Measurements from ENCODE around the gene NKD1. TPM values are rescaled to one million over a fixed set of nuclear protein-coding genes. Genes with fewer than 3 reads are reported as not detected.

The NKD1 gene
- total RNA-seq, 1 experiment from 2014 or later = 11.4 TPM

DNA sequence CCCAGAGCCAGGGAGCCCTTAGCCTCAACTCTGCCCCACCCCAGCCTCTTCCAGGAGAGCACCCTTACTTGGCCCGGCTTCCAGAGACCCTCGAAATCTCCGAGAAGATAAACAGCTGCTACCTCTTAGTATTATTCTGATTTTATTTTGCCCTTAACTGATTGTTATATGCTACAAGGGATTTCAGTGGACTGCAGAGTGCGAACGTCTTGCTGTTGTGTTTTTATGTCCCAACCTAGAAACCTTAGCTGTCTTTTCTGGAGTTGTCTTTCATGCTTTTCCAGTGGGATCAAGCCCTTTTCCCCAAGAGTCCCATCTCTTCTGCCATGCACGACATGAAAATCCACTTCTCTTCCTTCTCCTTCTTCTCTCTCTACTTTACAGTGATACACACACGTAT is 85.9 kb downstream of the NKD1 start:
- Histone ChIP-seq H3K9ac (ENCODE audit: low read length) (no peak overlapping the region), H3K4me1 (ENCODE audit: control insufficient read depth in 1 of 2, insufficient read depth in 2 of 2, low read length in 2 of 2) (peaks cover 0 to 6% of the 10 kb centered on the region in 2 experiments; a peak in 1 of 4 replicates), H3K79me2 (ENCODE audit: insufficient read depth, low read length) (no peaks in the 10 kb centered on the region), H3K4me3 (replicated peaks in 1 of 2; ENCODE audit: low read depth in 1 of 2, low read length in 2 of 2) (no peak overlapping the region), H2AFZ (ENCODE audit: low read depth, low read length, poor library complexity, severe bottlenecking) (no peak overlapping the region), H4K20me1 (ENCODE audit: insufficient read depth) (no peaks in the 10 kb centered on the region), H3K27me3 (ENCODE audit: insufficient read depth, low read length) (no peaks in the 10 kb centered on the region), H3K9me3 (ENCODE audit: control insufficient read depth in 1 of 2, insufficient read depth in 1 of 2, low read depth in 1 of 2, low read length in 2 of 2) (no peaks in the 10 kb centered on the region), H3K9me2 (ENCODE audit: insufficient read depth) (no peaks in the 10 kb centered on the region), H3K4me2 (ENCODE audit: low read length) (no peak overlapping the region), H3K36me3 (ENCODE audit: control insufficient read depth in 1 of 2, insufficient read depth in 2 of 2, low read length in 2 of 2) (no peaks in the 10 kb centered on the region), H3K27ac (ENCODE audit: low read depth, low read length) (no peak overlapping the region)
- BruUV-seq (replicated peaks) = no TSS peak
- CTCF ChIA-PET = no interaction called here
- intact Hi-C loops (cut with micrococcal nuclease) = no loop called here
- RAD21 ChIA-PET (ENCODE audit: low non-redundant PET in 1 of 2, low total read pairs in 2 of 2, uncharacterized antibody in 2 of 2, unreplicated experiment in 2 of 2) = interaction anchor here in 1 of 2 experiments (0.6 kb wide), 1 partner anchor 35 kb away, joined by 5 read pairs; no protein-coding TSS in a partner anchor
- ATAC-seq = no peak
- POLR2A ChIA-PET = no interaction called here
- no peak for DNase-seq (ENCODE audit: low read depth, low spot score)
- TF ChIP-seq REST (IDR thresholded peaks at IDR 0.05; ENCODE audit: low read depth) = no peak
- no peak for TF ChIP-seq SIN3A (IDR thresholded peaks at IDR 0.05; ENCODE audit: low read depth)
- TF ChIP-seq ZNF274 (IDR thresholded peaks at IDR 0.05; ENCODE audit: low read depth, low read length) = no peak
- TF ChIP-seq CBX3 (IDR thresholded peaks at IDR 0.05; ENCODE audit: low read depth) = no peak
- TF ChIP-seq ELF1 (IDR thresholded peaks at IDR 0.05; ENCODE audit: borderline replicate concordance, low read depth) = no peak

GRCh38 chr16:50634947-50635346 is 86.8 kb downstream of the NKD1 start:
- Histone ChIP-seq H3K4me3 (replicated peaks in 1 of 2; ENCODE audit: low read depth in 1 of 2, low read length in 2 of 2) (no peak overlapping the region), H3K9me2 (ENCODE audit: insufficient read depth) (no peaks in the 10 kb centered on the region), H3K9me3 (ENCODE audit: control insufficient read depth in 1 of 2, insufficient read depth in 1 of 2, low read depth in 1 of 2, low read length in 2 of 2) (no peaks in the 10 kb centered on the region), H3K36me3 (ENCODE audit: control insufficient read depth in 1 of 2, insufficient read depth in 2 of 2, low read length in 2 of 2) (no peaks in the 10 kb centered on the region), H3K4me1 (ENCODE audit: control insufficient read depth in 1 of 2, insufficient read depth in 2 of 2, low read length in 2 of 2) (peaks cover 0 to 6% of the 10 kb centered on the region in 2 experiments; a peak in 1 of 4 replicates), H4K20me1 (ENCODE audit: insufficient read depth) (no peaks in the 10 kb centered on the region), H3K9ac (ENCODE audit: low read length) (no peak overlapping the region), H3K27me3 (ENCODE audit: insufficient read depth, low read length) (no peaks in the 10 kb centered on the region), H2AFZ (ENCODE audit: low read depth, low read length, poor library complexity, severe bottlenecking) (no peak overlapping the region), H3K27ac (ENCODE audit: low read depth, low read length) (no peak overlapping the region), H3K79me2 (ENCODE audit: insufficient read depth, low read length) (no peaks in the 10 kb centered on the region), H3K4me2 (ENCODE audit: low read length) (no peak overlapping the region)
- ATAC-seq (no peak), DNase-seq (ENCODE audit: low read depth, low spot score) (no peak)
- ChIA-PET RAD21 (ENCODE audit: low non-redundant PET in 1 of 2, low total read pairs in 2 of 2, uncharacterized antibody in 2 of 2, unreplicated experiment in 2 of 2) (no interaction called here), POLR2A (no interaction called here), CTCF (interaction anchor here (0.6 kb wide), 1 partner anchor 266 kb away, joined by 5 read pairs; the partner anchor contains the start of gene BRD7)
- TF ChIP-seq SP1 (IDR thresholded peaks at IDR 0.05; ENCODE audit: low read depth) (no peak), CTCF (IDR thresholded peaks at IDR 0.05 in 2 of 3, conservative IDR thresholded peaks at IDR 0.05 in 1 of 3; ENCODE audit: borderline replicate concordance in 1 of 3, insufficient read depth in 1 of 3, low read depth in 2 of 3, low read length in 2 of 3) (no peak; a peak in 1 of 6 replicates), EZH2 (IDR thresholded peaks at IDR 0.05) (no peak), EZH2phosphoT487 (IDR thresholded peaks at IDR 0.05; ENCODE audit: borderline replicate concordance) (no peak), POLR2A (IDR thresholded peaks at IDR 0.05; ENCODE audit: borderline replicate concordance, extremely low read depth, insufficient read depth, insufficient read length) (no peak), CEBPB (IDR thresholded peaks at IDR 0.05; ENCODE audit: low read depth) (no peak), JUND (IDR thresholded peaks at IDR 0.05) (no peak), CBX3 (IDR thresholded peaks at IDR 0.05; ENCODE audit: low read depth) (no peak), ZNF274 (IDR thresholded peaks at IDR 0.05; ENCODE audit: low read depth, low read length) (no peak), ELF1 (IDR thresholded peaks at IDR 0.05; ENCODE audit: borderline replicate concordance, low read depth) (no peak), ZFX (IDR thresholded peaks at IDR 0.05) (no peak), TCF7L2 (IDR thresholded peaks at IDR 0.05; ENCODE audit: borderline replicate concordance, extremely low read depth, insufficient read depth, insufficient read length) (no peak), SRF (IDR thresholded peaks at IDR 0.05; ENCODE audit: low read depth) (no peak), RAD21 (IDR thresholded peaks at IDR 0.05; ENCODE audit: low read depth) (no peak)
- TF ChIP-seq, protein P1, sequence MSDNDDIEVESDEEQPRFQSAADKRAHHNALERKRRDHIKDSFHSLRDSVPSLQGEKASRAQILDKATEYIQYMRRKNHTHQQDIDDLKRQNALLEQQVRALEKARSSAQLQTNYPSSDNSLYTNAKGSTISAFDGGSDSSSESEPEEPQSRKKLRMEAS (IDR thresholded peaks at IDR 0.05) = no peak
- BruUV-seq (replicated peaks) = no TSS peak
- intact Hi-C loops (cut with micrococcal nuclease) = no loop called here
